SK-N-MC (cell line): Measurements from ENCODE around the gene APLF.
"Not testable (repeated sequence)": the region's sequence is repeated elsewhere in the genome, so short reads cannot be mapped to it uniquely, and the experiment has no call there.

Experiments used
- DNase-seq: peaks from one replicate; pipeline ENCODE4 v3.0.0-alpha.2; 2011; ENCODE audit warnings: low read depth, low spot score
- H3K27ac ChIP-seq: fragments of 200-600 bp; sonication (generic); 2 replicates; pipeline ENCODE4 v1.5.1; 2016; ENCODE audit warnings: mixed run types
- H3K36me3 ChIP-seq: fragments of 200-600 bp; sonication (generic); 2 replicates; pipeline ENCODE4 v1.6.1; 2017; ENCODE audit warnings: antibody characterized with exemption, low read length, mixed read lengths; ENCODE audit not compliant: insufficient read depth
- H3K4me3 ChIP-seq: fragments of 200-600 bp; sonication (generic); 2 replicates; pipeline ENCODE4 v1.5.1; 2016
- H3K9ac ChIP-seq: fragments of 200-600 bp; sonication (generic); 2 replicates; pipeline ENCODE4 v1.8.0; 2017; ENCODE audit warnings: mixed run types, mixed read lengths; ENCODE audit not compliant: insufficient read length
- H3K9me3 ChIP-seq: fragments of 200-600 bp; sonication (generic); 2 replicates; pipeline ENCODE4 v1.6.1; 2017; ENCODE audit warnings: low read depth, mild to moderate bottlenecking, antibody characterized with exemption, low read length, moderate library complexity, mixed read lengths
- EZH2 ChIP-seq: fragments of 200-600 bp; sonication (generic); IDR thresholded peaks from one replicate; pipeline ENCODE4 v1.6.1; 2017; ENCODE audit warnings: antibody characterized with exemption
- FOXP2 ChIP-seq: optimal IDR thresholded peaks from 2 replicates; pipeline ENCODE3; 2011; ENCODE audit warnings: mild to moderate bottlenecking, moderate library complexity; ENCODE audit not compliant: insufficient read depth; ENCODE audit errors: extremely low read length, control extremely low read depth
- POLR2AphosphoS5 ChIP-seq: IDR thresholded peaks from 2 replicates; pipeline ENCODE4 v1.6.1; 2012; ENCODE audit warnings: mild to moderate bottlenecking, low read depth, low read length, borderline replicate concordance

APLF gene

GRCh38 chr2:68505603-68506159 lies 38.3 kb downstream of the APLF start:
- no peak overlapping the region for H3K9ac ChIP-seq
- no peak for TF ChIP-seq FOXP2
- TF ChIP-seq EZH2 = no peak
- TF ChIP-seq POLR2AphosphoS5 = no peak
- no peak overlapping the region for H3K27ac ChIP-seq
- DNase-seq = no peak
- H3K9me3 ChIP-seq = no peaks in the 10 kb centered on the region
- no peaks in the 10 kb centered on the region for H3K36me3 ChIP-seq
- no peak overlapping the region for H3K4me3 ChIP-seq

GRCh38 chr2:68506170-68506569 lies 38.8 kb downstream of the APLF start:
- Histone ChIP-seq H3K9ac (no peak overlapping the region), H3K36me3 (no peaks in the 10 kb centered on the region), H3K27ac (no peak overlapping the region), H3K4me3 (no peak overlapping the region), H3K9me3 (no peaks in the 10 kb centered on the region)
- TF ChIP-seq EZH2 = no peak
- TF ChIP-seq POLR2AphosphoS5 = no peak
- TF ChIP-seq FOXP2 = no peak
- DNase-seq = no peak

GRCh38 chr2:68512326-68512725 lies 44.9 kb downstream of the APLF start:
- TF ChIP-seq FOXP2 = no peak
- no peak for TF ChIP-seq POLR2AphosphoS5
- TF ChIP-seq EZH2 = no peak
- Histone ChIP-seq H3K9me3 (no peaks in the 10 kb centered on the region), H3K4me3 (no peak overlapping the region), H3K27ac (no peak overlapping the region), H3K36me3 (no peaks in the 10 kb centered on the region), H3K9ac (no peak overlapping the region)
- no peak for DNase-seq

GRCh38 chr2:68512966-68513365 lies 45.6 kb downstream of the APLF start:
- no peak for DNase-seq
- no peak overlapping the region for H3K4me3 ChIP-seq
- no peak overlapping the region for H3K27ac ChIP-seq
- TF ChIP-seq EZH2 = no peak
- TF ChIP-seq FOXP2 = no peak
- no peak for TF ChIP-seq POLR2AphosphoS5
- no peaks in the 10 kb centered on the region for H3K36me3 ChIP-seq
- no peak overlapping the region for H3K9ac ChIP-seq
- H3K9me3 ChIP-seq = no peaks in the 10 kb centered on the region

- Histone ChIP-seq H3K36me3 (no peaks in the 10 kb centered on the region), H3K9me3 (no peaks in the 10 kb centered on the region), H3K27ac (no peak overlapping the region), H3K4me3 (no peak overlapping the region), H3K9ac (no peak overlapping the region)
- no peak for TF ChIP-seq POLR2AphosphoS5
- DNase-seq = no peak
Observed at GRCh38 chr2:68514316-68514929, 47.0 kb downstream of the APLF start.

GRCh38 chr2:68516051-68516955 lies 48.9 kb downstream of the APLF start:
- Histone ChIP-seq H3K4me3 (no peak overlapping the region), H3K9me3 (no peaks in the 10 kb centered on the region), H3K27ac (no peak overlapping the region), H3K36me3 (no peaks in the 10 kb centered on the region), H3K9ac (no peak overlapping the region)
- no peak for DNase-seq
- TF ChIP-seq POLR2AphosphoS5 = no peak
- no peak for TF ChIP-seq EZH2
- no peak for TF ChIP-seq FOXP2

- TF ChIP-seq POLR2AphosphoS5 = no peak
- DNase-seq = no peak
- Histone ChIP-seq H3K27ac (no peak overlapping the region), H3K36me3 (no peaks in the 10 kb centered on the region), H3K4me3 (no peak overlapping the region), H3K9ac (no peak overlapping the region), H3K9me3 (no peaks in the 10 kb centered on the region)
Observed at GRCh38 chr2:68519236-68519635, 51.9 kb downstream of the APLF start.

- TF ChIP-seq EZH2 (no peak), POLR2AphosphoS5 (no peak), FOXP2 (no peak)
- H3K9me3 ChIP-seq = no peaks in the 10 kb centered on the region
- no peak for DNase-seq
- no peak overlapping the region for H3K9ac ChIP-seq
- H3K4me3 ChIP-seq = no peak overlapping the region
- H3K36me3 ChIP-seq = no peaks in the 10 kb centered on the region
- no peak overlapping the region for H3K27ac ChIP-seq
Observed at GRCh38 chr2:68521037-68521436, 53.7 kb downstream of the APLF start.

- not testable (repeated sequence) for H3K9me3 ChIP-seq, H3K9ac ChIP-seq, H3K4me3 ChIP-seq, H3K27ac ChIP-seq, H3K36me3 ChIP-seq, DNase-seq
Observed at GRCh38 chr2:68526943-68527342, 59.6 kb downstream of the APLF start.

GRCh38 chr2:68527343-68528081 lies 60.1 kb downstream of the APLF start:
- not testable (repeated sequence) for H3K9me3 ChIP-seq, H3K9ac ChIP-seq, H3K4me3 ChIP-seq, H3K36me3 ChIP-seq, H3K27ac ChIP-seq, DNase-seq

- not testable (repeated sequence) for H3K27ac ChIP-seq, H3K9me3 ChIP-seq, H3K9ac ChIP-seq, H3K36me3 ChIP-seq, DNase-seq, H3K4me3 ChIP-seq
Observed at GRCh38 chr2:68529156-68529555, 61.8 kb downstream of the APLF start.
